K562 (cell line): ENCODE data around the gene CHRNB1. TPM values are rescaled to one million over a fixed set of nuclear protein-coding genes. Genes with fewer than 3 reads are reported as not detected.
"Not testable (repeated sequence)": the region's sequence is repeated elsewhere in the genome, so short reads cannot be mapped to it uniquely, and the experiment has no call there.

Experiments
- ATAC-seq: fragments of 200-7000 bp; cut with Tn5 transposase; 3 replicates; pipeline ENCODE4 v1.9.1; 2020; ENCODE audit warnings: moderate library complexity
- BruUV-seq: library from RNA; stranded (reverse); fragments of 400-500 nt; replicated peaks from 2 replicates; lab custom pipeline; 2021; lab: Mats Ljungman, UMichigan
- CTCF ChIA-PET: fragments of 300-600 bp; formaldehyde crosslinking; extraction: SDS; loops from one replicate; lab custom pipeline; 2021; ENCODE audit warnings: low intra/inter-chr PET ratio; lab: Yijun Ruan, JAX
- POLR2A ChIA-PET: fragments of 300-600, 350-650 bp; sonication (Branson Sonifier 250); formaldehyde crosslinking; extraction: SDS; loops from one replicate; lab custom pipeline; 2021; ENCODE audit warnings: antibody characterized with exemption, inconsistent platforms; lab: Yijun Ruan, JAX
- DNase-seq, 4 experiments: peaks; one replicate each; pipeline versions ENCODE4 v3.0.0 to v3.0.0-alpha.2; 2011 to 2018; ENCODE audit warnings: low spot score in 3 of 4, mixed read lengths in 3 of 4; ENCODE audit errors: extremely low read depth in 1 of 4
- FAIRE-seq: peaks from 2 replicates; lab custom pipeline; 2011; peaks lifted over from hg19 to GRCh38; lab: Jason Lieb, UNC
- H2AFZ ChIP-seq: 2 replicates; pipeline ENCODE4 v1.6.0; 2011; ENCODE audit warnings: low read depth, low read length, control low read depth, inconsistent platforms
- H3K27ac ChIP-seq: fragments of 200-600 bp; 3 replicates; pipeline ENCODE4 v1.8.0; 2011; ENCODE audit warnings: low read depth, mild to moderate bottlenecking, control low read depth, inconsistent platforms, low read length, moderate library complexity, mixed read lengths; ENCODE audit errors: extremely low read depth
- H3K27me3 ChIP-seq, 2 experiments: fragments of 300-600 bp in 1 of 2; 2 replicates in 1 of 2; 3 replicates in 1 of 2; pipeline versions ENCODE4 v1.6.0 to v1.8.0; 2011; ENCODE audit warnings: inconsistent platforms in 2 of 2, low read length in 2 of 2, mild to moderate bottlenecking in 1 of 2, mixed read lengths in 1 of 2, moderate library complexity in 1 of 2; ENCODE audit not compliant: control insufficient read depth in 2 of 2, insufficient read depth in 2 of 2
- H3K36me3 ChIP-seq: fragments of 300-600 bp; 3 replicates; pipeline ENCODE4 v1.8.0; 2011; ENCODE audit warnings: mild to moderate bottlenecking, low read length, inconsistent platforms; ENCODE audit not compliant: control insufficient read depth, insufficient read depth
- H3K4me1 ChIP-seq, 2 experiments: fragments of 200-600 bp in 1 of 2; replicated peaks in 1 of 2; 2 replicates in 1 of 2; 3 replicates in 1 of 2; pipeline versions ENCODE4 v1.5.1 to v1.8.0; 2011; ENCODE audit warnings: inconsistent platforms in 2 of 2, low read length in 2 of 2, mild to moderate bottlenecking in 1 of 2, mixed read lengths in 1 of 2, moderate library complexity in 1 of 2; ENCODE audit not compliant: control insufficient read depth in 2 of 2, insufficient read depth in 2 of 2
- H3K4me2 ChIP-seq: 2 replicates; pipeline ENCODE4 v1.6.1; 2011; ENCODE audit warnings: low read length, control low read depth, inconsistent platforms, mixed read lengths; ENCODE audit not compliant: insufficient read depth
- H3K4me3 ChIP-seq: fragments of 200-600 bp; sonication (generic), shearing (Covaris generic); 2 replicates; pipeline ENCODE4 v1.5.1; 2016; ENCODE audit warnings: control low read depth, inconsistent platforms
- H3K79me2 ChIP-seq: fragments of 200-600 bp; 3 replicates; pipeline ENCODE4 v1.8.0; 2011; ENCODE audit warnings: low read length, inconsistent platforms; ENCODE audit not compliant: control insufficient read depth, insufficient read depth
- H3K9ac ChIP-seq, 2 experiments: 2 replicates each; pipeline versions ENCODE4 v1.6.0 to v1.6.1; 2011; ENCODE audit warnings: low read depth in 2 of 2, low read length in 2 of 2, control low read depth in 1 of 2, inconsistent platforms in 1 of 2, mild to moderate bottlenecking in 1 of 2, mixed read lengths in 1 of 2; ENCODE audit not compliant: insufficient read depth in 1 of 2
- H3K9me1 ChIP-seq: one replicate; pipeline ENCODE4 v1.6.0; 2011; ENCODE audit warnings: inconsistent platforms, mild to moderate bottlenecking, low read length, moderate library complexity; ENCODE audit not compliant: control insufficient read depth, insufficient read depth
- H3K9me3 ChIP-seq: replicated peaks from 2 replicates; pipeline ENCODE4 v1.5.1; 2011; ENCODE audit warnings: low read depth, low read length, inconsistent platforms; ENCODE audit not compliant: control insufficient read depth, insufficient read depth
- H4K20me1 ChIP-seq: replicated peaks from 2 replicates; pipeline ENCODE4 v1.6.1; 2011; ENCODE audit warnings: low read length, inconsistent platforms, mixed read lengths; ENCODE audit not compliant: control insufficient read depth, insufficient read depth
- MCM3 ChIP-seq: fragments of 450-650 bp; IDR thresholded peaks from 2 replicates; pipeline ENCODE4 v1.6.1; 2016
- PHF21A ChIP-seq: fragments of 450-650 bp; IDR thresholded peaks from 2 replicates; pipeline ENCODE4 v1.6.1; 2017; ENCODE audit warnings: low read depth, borderline replicate concordance
- ZNF324 ChIP-seq: fragments of 250-450 bp; sonication (Bioruptor Pico); IDR thresholded peaks from 2 replicates; pipeline ENCODE4 v1.4.0; 2020; ENCODE audit warnings: mild to moderate bottlenecking
- WGBS: fragments of 100-300 bp; shearing (Covaris generic); methylation state at CpG from one replicate; pipeline ENCODE4 v1.1.6; 2016; ENCODE audit warnings: low coverage, mixed read lengths; ENCODE audit not compliant: insufficient coverage; ENCODE audit errors: missing lambda C conversion rate; 5-methylcytosine and 5-hydroxymethylcytosine counted together
- in situ Hi-C: fragments of 300-500 bp; cut with MboI; formaldehyde crosslinking; loops from 4 replicates; pipeline ENCODE4 v1.15.0; 2018; ENCODE audit warnings: inconsistent platforms, mixed read lengths
- intact Hi-C: fragments of 100-400 bp; cut with micrococcal nuclease; formaldehyde crosslinking; loops from 2 replicates; pipeline ENCODE4 v1.14.2; 2022
- polyA plus RNA-seq, 8 experiments: library from polyadenylated mRNA; depleted of rRNA in 4 of 8; stranded (reverse) in 5 of 8; unstranded in 3 of 8; fragments of >200 nt; fragmentation: Nextera tagmentation in 2 of 8; fragmentation: Illumina TruSeq in 1 of 8; extraction: Ambion mirVana in 2 of 8; extraction: Trizol in 1 of 8; gene quantifications; 2 replicates each; pipeline versions ENCODE4 v1.2.1 to v1.2.3, GENCODE V29; 2011 to 2014; ENCODE audit warnings: inconsistent platforms in 1 of 8, missing spikeins in 1 of 8
- total RNA-seq, 7 experiments: library from RNA; depleted of rRNA in 6 of 7; stranded (reverse); fragments of >200 nt in 6 of 7; fragmentation: Illumina TruSeq in 2 of 7; extraction: Trizol in 2 of 7; gene quantifications; 2 replicates each; pipeline versions ENCODE4 v1.2.1 to v1.2.3, GENCODE V29; 2011 to 2021; ENCODE audit warnings: low replicate concordance in 1 of 7
- TF ChIP-seq, protein P1 (sequence below): sonication (generic); formaldehyde crosslinking; IDR thresholded peaks from 2 replicates; pipeline ENCODE4 v1.8.1; 2023; ENCODE audit warnings: mild to moderate bottlenecking, missing genetic modification reagents
- TF ChIP-seq, protein P2 (sequence below): fragments of 450-650 bp; conservative IDR thresholded peaks from 2 replicates; pipeline ENCODE4 v1.6.1; 2016; ENCODE audit warnings: missing genetic modification characterization, low read depth, mild to moderate bottlenecking, missing compliant biosample characterization, moderate library complexity

CHRNB1 gene
- total and polyA plus RNA-seq, 9 of the 15 experiments (the other 6 are each of a cell fraction or from before 2014, with no cell fraction given) = 4.7 to 12.3 (median 6.8) TPM

GRCh38 chr17:7471729-7472128 lies 26.9 kb downstream of the CHRNB1 start:
- ChIA-PET CTCF (no interaction called here), POLR2A (interaction anchor here (1.3 to 2.0 kb wide), 3 partner anchors 8 to 12 kb away, joined by 3 to 6 read pairs (median 5); partner anchors contain the start of genes POLR2A and ZBTB4)
- no peak for ATAC-seq
- Histone ChIP-seq H3K9ac (no peak overlapping the region), H3K27ac (no peak overlapping the region), H3K36me3 (peaks cover 7% of the 10 kb centered on the region; the same call in 2 of the 3 replicates), H3K9me3 (no peaks in the 10 kb centered on the region), H3K79me2 (peaks cover 62% of the 10 kb centered on the region), H3K9me1 (no peaks in the 10 kb centered on the region), H2AFZ (no peak overlapping the region), H3K4me1 (peaks cover 21 to 25% of the 10 kb centered on the region in 2 experiments), H3K4me2 (no peak overlapping the region), H3K27me3 (no peaks in the 10 kb centered on the region), H3K4me3 (no peak overlapping the region), H4K20me1 (0 out of 2 replicates have a peak, but pooled peaks cover 7% of the 10 kb centered on the region)
- intact Hi-C loops (no loop called here), in situ Hi-C loops (no loop called here)
- TF ChIP-seq MCM3 (no peak), ZNF324 (CRISPR knock-in tag) (no peak), PHF21A (no peak)
- TF ChIP-seq, protein P1, sequence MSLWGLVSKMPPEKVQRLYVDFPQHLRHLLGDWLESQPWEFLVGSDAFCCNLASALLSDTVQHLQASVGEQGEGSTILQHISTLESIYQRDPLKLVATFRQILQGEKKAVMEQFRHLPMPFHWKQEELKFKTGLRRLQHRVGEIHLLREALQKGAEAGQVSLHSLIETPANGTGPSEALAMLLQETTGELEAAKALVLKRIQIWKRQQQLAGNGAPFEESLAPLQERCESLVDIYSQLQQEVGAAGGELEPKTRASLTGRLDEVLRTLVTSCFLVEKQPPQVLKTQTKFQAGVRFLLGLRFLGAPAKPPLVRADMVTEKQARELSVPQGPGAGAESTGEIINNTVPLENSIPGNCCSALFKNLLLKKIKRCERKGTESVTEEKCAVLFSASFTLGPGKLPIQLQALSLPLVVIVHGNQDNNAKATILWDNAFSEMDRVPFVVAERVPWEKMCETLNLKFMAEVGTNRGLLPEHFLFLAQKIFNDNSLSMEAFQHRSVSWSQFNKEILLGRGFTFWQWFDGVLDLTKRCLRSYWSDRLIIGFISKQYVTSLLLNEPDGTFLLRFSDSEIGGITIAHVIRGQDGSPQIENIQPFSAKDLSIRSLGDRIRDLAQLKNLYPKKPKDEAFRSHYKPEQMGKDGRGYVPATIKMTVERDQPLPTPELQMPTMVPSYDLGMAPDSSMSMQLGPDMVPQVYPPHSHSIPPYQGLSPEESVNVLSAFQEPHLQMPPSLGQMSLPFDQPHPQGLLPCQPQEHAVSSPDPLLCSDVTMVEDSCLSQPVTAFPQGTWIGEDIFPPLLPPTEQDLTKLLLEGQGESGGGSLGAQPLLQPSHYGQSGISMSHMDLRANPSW (CRISPR knock-in tag) = no peak
- TF ChIP-seq, protein P2, sequence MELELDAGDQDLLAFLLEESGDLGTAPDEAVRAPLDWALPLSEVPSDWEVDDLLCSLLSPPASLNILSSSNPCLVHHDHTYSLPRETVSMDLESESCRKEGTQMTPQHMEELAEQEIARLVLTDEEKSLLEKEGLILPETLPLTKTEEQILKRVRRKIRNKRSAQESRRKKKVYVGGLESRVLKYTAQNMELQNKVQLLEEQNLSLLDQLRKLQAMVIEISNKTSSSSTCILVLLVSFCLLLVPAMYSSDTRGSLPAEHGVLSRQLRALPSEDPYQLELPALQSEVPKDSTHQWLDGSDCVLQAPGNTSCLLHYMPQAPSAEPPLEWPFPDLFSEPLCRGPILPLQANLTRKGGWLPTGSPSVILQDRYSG = no peak
- 94% methylated on average over 2 of the region's 2 CpGs for WGBS
- no peak for DNase-seq
- BruUV-seq = TSS peak; percentile 19
- FAIRE-seq = no peak

DNA sequence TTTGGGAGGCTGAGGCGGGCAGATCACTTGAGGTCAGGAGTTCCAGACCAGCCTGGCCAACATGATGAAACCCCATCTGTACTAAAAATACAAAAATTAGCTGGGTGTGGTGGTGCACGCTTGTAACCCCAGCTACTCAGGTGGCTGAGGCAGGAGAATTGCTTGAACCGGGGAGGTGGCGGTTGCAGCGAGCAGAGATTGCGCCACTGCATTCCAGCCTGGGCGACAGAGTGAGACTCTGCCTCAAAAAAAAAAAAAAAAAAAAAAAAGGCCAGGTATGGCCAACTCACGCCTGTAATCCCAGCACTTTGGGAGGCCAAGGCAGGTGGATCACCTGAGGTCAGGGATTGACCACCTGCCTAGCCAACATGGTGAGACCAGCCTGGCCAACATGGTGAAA lies 29.9 kb downstream of the CHRNB1 start:
- H3K4me3 ChIP-seq, FAIRE-seq, CTCF ChIA-PET, H3K36me3 ChIP-seq, H3K9me3 ChIP-seq, H3K9ac ChIP-seq, BruUV-seq, in situ Hi-C loops, ATAC-seq, DNase-seq, H3K9me1 ChIP-seq, intact Hi-C loops, H2AFZ ChIP-seq, H3K4me2 ChIP-seq, H3K27me3 ChIP-seq: not testable (repeated sequence)
- Histone ChIP-seq H4K20me1 (0 out of 2 replicates have a peak, but pooled peaks cover 13% of the 10 kb centered on the region), H3K27ac (peak overlapping the region; percentile 92; the same call in 1 of the 3 replicates), H3K4me1 (peaks cover 34 to 43% of the 10 kb centered on the region in 2 experiments), H3K79me2 (peaks cover 85% of the 10 kb centered on the region)
- WGBS = 79% methylated on average over 6 of the region's 8 CpGs
- POLR2A ChIA-PET = interaction anchor here (1.2 to 1.3 kb wide), 2 partner anchors 14 to 22 kb away, joined by 3 to 6 read pairs; no protein-coding TSS in a partner anchor
